ENCODE results near the gene INPP4B. TPM values are rescaled to one million over a fixed set of nuclear protein-coding genes. Genes with fewer than 3 reads are reported as not detected.

Gene INPP4B
- total RNA-seq, 1 donor from 2014 or later: 27.0 TPM

DNA sequence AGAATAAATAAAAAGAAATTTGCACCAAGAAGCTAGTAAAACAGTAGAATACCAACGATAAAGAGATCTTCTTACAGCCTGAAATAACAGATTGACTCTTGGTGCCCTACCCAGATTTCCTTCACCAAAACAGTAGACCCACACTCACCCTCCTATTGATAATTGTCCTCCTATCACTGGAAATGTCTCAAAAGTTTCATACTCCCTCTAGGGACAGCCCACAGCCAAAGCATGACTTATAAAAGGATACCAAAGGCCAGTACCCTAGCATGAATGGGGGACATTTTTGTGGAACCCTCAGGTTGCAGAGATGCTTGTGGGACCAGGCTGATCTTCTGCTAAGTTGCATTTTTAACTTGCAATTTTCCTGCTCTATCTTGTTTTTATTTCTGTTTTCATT, 104.1 kb downstream of the INPP4B start:
- intact Hi-C loops (cut with micrococcal nuclease): no loop called here

DNA sequence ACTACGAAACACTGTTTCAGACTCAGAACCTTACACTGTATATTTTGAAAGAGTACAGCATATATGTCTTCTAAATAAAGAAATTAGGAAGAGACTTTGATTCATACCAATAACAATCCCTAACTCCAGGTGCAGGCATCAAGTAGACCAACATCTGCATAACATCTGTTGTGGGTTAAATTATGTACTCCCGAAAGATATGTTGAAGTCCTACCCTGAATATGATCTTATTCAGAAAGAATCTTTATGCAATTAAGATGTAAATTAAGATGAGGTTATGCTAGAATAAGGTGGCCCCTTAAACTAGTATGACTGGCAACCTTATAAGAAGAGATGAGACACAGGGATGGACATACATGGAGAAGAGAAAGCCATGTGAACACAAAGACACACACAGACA, 117.9 kb downstream of the INPP4B start:
- intact Hi-C loops (cut with micrococcal nuclease): no loop called here

DNA sequence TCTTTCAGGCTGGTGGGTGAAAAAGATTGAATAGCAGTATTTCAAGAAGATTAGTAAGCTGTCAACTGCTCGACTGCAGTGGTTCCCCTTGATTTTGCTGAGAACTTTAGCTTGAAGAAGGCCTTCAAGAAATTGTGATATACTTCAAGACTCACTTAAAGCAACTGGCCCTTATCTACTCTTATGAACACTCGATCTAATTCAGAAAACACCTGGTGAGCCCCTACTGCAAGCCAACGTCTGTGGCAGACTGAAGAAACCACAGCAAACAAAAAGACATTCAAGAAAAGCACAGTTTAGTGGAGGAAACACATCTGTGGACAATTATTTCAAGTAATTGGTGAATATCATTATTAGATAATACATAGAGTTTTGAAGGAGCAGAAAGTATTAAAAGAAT, 119.0 kb downstream of the INPP4B start:
- intact Hi-C loops (cut with micrococcal nuclease): no loop called here

DNA sequence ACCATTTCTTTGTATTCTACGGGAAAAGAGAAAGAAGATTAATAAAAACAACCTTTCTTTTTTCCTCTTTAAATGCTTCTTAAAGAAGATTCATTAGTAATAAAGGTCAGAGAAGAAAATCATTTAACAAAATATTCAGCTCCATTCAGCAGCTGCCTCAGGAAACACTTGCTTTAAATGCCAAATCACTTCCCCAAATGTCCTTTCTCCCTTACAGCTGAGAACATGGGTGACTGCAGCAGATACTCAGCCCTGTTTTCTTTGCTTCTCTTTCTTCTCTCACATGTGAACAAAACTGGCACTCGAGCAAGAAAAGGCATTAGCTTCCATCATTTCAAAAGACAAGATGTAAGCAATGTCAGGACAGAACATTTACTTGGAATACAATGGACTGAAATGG, 120.2 kb downstream of the INPP4B start:
- intact Hi-C loops (cut with micrococcal nuclease): no loop called here

DNA sequence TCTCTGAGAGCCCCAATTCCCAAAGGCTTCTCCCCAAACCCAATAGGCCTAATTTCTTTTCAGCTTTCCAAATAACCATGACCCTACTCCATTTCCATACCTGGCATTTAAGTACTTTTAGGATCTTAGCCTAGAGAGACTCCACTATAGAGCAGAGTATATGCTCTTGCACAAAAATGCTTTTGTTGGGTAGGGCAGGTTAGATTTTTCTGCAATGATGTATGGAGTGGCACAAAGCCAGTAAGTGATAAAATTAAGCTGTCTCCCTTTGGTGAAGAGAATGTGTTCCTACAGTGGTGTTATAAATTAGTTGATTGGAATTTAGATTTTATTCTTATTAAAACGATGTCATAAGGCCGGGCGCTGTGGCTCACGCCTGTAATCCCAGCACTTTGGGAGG, 124.9 kb downstream of the INPP4B start:
- intact Hi-C loops (cut with micrococcal nuclease): loop anchor here (2.0 kb wide), 1 partner anchor 126 kb away; the partner anchor contains the start of gene INPP4B

DNA sequence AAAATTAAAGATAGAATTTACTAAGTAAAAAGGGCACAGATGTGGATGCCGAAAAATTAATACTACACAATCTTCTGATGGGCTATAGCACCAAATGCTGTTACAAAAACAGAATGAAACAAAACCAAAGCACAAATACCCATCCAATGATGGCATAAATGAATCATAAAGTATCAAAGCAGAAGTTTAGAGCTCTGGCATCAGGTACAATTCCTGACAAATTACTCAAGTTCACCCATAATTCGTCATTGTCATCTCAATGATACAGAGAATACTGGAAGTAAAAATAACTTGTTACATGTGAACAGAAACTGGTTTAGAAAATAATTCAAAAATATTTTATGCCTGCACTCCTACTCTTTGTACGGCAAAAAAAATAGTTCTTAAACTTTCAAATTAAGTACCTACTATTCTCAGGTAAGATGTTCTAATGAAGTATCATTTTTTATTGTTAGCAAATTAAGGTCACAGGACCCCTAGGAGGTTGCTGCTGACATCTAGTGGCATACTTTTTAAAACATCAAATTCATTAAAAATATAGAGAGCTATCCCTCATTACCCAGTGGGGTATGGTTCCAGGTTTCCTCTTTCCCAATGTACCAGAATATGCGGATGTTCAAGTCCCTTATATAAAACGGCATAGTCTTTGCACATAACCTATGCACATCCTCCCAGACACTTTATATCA, 126.1 kb downstream of the INPP4B start:
- intact Hi-C loops (cut with micrococcal nuclease): loop anchor here (1.0 to 2.0 kb wide), 6 partner anchors 127 to 593 kb away; partner anchors contain the start of gene INPP4B

DNA sequence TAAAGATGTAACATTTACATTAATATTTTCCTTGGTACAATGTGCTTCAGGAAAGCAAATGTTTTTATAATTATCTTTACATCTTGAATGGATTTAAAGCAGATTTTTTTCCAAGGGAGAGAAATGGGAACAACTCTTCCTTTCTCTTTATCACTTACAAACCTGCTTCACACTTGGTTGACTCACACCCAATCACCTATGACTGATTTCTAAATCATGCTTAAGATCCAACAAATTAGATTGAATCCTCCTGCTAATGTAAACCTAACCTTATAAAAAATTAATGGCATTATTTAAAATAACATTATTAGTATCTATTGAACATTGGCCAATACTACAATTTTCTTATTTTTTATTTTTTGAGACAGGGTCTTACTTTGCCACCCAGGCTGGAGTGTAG, 127.1 kb downstream of the INPP4B start:
- intact Hi-C loops (cut with micrococcal nuclease): no loop called here

DNA sequence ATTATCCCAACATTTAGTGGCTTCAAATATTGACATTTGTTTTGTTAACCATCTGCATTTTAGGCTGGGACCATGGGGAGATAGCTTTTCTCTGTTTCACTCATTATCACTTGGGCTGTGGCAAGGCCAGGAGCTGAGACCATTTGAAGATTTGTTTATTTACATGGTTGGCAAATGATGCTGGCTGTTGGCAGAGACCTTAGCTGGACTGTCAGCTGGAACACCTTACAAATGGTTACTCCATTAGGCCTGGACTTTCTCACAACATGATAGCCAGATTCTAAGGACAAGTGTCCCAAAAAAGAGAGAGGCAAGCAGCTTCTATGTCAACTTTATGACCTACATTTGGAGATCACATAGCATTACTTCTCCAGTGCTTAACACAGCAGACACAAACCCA, 130.4 kb downstream of the INPP4B start:
- intact Hi-C loops (cut with micrococcal nuclease): no loop called here

DNA sequence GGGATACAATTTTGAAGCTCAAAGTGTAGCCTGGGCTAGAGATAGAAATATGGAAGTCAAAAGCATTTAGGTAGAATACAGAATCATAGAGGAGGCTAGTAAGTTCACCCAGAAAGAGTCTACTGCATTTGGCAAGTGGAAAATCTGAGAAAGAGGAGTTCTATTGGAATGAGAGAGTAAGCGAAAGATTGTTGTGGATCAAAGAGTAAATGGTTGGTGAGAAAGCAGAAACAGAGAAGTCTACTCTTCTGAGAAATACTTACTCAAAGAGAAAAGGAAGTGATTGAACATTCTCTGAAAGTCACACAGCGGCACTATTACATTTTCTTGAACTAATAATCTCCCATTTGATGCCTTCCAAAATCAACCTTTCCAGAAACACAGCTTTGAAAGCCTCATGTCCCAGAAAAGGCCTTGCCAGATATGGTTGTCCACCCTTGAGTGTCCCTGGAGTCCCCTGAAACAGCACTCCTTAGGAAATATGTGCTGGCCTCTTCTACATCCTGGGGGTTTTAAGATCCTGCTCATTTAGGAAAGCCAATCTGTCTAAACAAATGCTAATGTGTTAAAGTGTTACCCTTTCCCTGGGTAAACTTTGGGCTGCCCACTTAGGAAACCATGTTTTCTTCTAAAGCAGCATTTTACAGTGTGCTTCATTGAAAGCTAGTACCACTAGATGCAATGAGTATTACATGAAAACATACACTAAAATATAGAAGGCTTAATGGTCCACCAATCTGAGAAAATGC, 132.6 kb downstream of the INPP4B start:
- intact Hi-C loops (cut with micrococcal nuclease): no loop called here

DNA sequence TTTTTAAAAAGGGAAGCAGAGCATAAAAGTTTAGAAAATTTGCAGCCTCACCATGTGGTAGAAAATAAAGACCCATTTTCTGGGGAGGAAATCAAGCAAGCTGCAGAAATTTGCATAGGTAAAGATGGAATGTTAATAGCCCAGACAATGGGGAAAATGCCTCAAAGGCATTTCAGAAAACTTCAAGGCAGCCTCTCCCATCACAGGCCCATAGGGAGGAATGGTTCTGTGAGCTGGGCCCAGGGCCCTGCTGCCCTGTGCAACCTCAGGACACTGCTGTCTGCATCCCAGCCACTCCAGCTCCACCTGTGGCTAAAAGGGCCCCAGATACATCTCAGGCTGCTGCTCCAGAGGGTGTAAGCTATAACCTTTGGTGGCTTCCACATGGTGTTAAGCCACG, 137.9 kb downstream of the INPP4B start:
- intact Hi-C loops (cut with micrococcal nuclease): no loop called here

DNA sequence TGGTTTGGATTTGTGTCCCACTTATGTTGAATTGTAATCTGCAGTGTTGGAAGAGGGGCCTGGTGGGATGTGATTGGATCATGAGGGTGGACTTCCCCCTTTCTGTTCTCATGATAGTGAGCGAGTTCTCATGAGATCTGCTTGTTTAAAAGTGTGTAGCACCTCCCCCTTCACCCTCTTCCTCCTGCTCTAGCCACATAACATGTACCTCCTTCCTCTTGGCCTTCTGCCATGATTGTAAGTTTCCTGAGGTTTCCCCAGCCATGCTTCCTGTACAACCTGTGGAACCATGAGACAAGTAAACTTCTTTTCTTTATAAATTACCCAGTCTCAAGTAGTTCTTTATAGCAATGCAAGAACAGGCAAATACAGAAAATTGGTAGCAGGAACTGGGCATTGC, 138.7 kb downstream of the INPP4B start:
- intact Hi-C loops (cut with micrococcal nuclease): no loop called here

DNA sequence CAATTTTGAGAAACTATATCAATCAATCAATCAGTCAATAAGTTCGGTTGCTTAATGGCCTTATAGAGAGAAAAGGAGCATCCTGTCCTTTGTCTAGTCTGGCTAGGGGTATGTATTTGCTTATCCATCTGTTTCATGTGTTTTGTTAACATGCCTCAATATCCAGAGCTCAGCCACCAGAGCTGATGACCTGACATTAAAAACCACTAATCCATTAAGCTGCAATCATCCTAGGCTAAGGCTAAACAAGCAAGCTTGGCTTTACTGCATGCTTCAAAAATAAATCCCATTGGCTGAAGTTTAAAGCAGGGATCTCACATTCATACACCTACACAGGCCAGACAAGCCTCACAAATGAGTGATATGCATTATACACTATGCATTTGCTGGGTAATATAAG, 139.7 kb downstream of the INPP4B start:
- intact Hi-C loops (cut with micrococcal nuclease): no loop called here

DNA sequence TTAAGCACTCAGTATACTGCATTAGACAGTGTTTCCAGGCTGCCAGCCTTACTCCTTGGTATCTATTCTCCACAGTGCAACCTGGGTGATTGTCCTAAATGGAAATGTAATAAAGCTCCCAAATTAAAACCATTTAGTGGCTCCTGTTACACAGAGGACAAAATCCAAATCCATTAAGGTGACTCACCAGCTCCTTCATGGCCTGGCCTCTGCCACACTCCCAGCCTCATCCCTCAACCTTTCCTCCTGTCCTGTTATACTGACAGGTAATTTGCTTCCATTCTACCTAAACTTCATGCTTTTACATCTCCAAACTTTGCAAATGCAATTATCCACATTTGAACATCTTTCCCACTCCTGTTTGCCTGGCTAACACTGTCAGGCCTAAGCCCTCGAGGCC, 140.3 kb downstream of the INPP4B start:
- intact Hi-C loops (cut with micrococcal nuclease): loop anchor here (2.0 kb wide), 1 partner anchor 139 kb away; no protein-coding TSS in a partner anchor

DNA sequence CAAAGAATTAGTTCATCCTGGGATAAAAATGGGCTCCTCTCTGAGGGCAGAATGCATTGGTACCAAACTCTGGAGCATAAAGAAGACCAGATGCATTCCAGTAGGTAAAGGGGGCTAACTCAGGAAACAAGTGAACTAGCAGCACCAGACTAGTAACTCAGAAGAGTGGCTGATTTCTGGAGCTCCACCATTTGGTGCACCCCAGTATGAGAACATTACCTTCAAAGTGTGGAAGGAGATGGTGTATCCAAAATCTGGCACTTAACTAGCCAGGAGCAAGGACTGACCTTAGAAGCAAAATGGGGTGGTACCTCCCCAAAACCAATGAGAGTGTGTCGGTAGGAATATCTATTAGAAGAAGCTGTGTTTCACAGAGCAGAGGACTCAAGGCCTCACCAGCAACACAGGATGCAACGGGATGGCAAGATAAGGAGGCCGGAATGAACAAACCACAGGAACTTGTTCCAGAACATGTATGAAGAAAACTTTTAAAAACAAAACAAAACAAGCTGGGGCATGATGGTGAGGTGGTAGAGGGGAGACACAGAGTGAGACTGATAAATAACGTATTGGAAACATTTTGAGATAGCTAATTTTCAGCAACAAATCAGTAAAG, 142.3 kb downstream of the INPP4B start:
- intact Hi-C loops (cut with micrococcal nuclease): loop anchor here (2.0 to 5.0 kb wide), 3 partner anchors 137 to 297 kb away; partner anchors contain the start of gene INPP4B

DNA sequence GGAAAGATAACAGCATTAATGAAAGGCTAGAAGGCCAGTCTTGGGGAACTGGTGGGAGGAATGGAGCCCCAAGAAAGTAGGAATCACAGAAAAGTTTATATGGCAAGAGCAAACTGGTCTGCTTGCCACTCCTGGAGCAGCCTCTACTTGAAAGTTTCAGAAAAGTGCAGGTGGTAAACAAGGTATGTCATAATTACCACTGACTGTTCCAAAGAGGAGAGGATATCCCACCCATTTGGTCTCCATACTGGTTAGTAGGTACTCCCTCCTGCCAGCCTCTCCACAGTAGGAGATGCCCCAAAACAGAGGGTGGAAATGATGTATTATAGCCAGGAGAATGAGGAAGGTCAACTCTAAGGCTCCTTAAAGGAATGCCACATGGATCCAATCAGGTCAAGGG, 145.1 kb downstream of the INPP4B start:
- intact Hi-C loops (cut with micrococcal nuclease): loop anchor here (5.0 kb wide), 2 partner anchors 146 to 294 kb away; partner anchors contain the start of gene INPP4B

DNA sequence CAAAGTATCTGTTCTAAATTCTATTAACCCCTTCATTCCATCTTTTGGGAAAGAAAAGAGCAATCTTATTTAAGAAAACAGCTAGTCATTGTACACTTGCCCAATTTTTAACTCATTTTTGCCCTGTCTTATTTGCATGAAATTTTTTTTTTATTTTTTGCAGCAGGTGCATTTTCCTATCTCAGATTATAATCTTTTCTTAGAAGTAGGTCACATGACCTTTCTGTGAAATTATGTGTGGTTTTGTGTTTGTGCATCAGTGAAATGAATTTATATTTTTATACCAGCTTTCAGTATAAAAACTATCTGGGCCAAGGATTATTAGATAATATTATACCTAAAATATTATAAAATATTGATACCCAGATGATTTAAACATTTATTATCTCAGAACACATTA, 145.6 kb downstream of the INPP4B start:
- intact Hi-C loops (cut with micrococcal nuclease): loop anchor here (5.0 kb wide), 2 partner anchors 147 to 293 kb away; partner anchors contain the start of gene INPP4B

DNA sequence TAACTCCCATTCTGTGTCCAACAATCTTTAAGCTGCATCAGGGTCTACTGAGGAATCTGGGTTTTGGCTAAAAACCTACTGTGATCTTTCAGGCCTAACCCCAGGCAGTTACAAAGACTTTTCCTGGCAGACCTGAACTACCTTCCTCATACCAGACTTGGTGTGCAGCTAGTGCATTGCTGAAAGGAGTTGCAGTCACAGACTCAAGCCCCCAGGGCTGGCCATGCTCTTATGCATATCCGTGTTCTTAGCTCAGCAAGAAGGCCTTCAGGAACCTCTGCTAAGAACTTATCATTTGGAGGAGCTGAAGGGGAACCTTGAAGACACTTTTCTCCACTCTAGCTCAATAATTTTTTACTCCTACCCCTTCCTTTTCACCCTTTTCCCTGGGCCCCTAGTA, 147.5 kb downstream of the INPP4B start:
- intact Hi-C loops (cut with micrococcal nuclease): loop anchor here (5.0 kb wide), 1 partner anchor 484 kb away; the partner anchor contains the start of gene USP38

DNA sequence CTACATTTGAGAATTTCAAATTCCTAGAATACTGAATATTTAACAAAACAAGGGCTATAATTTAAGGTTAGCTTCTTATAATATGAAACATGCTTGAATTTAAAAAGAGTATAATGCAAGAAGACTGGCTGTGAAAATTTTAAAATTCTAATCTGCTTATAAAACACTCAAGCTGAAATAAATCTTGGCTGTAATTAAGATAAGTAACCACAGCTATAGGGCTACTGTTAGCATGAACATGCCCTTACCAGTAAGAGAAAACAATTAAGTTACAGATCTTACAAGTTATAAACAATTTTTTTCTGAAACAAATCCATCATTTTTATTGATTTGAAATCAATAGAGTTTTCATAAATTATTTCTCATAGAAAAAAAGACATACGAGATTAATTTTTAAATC, 148.2 kb downstream of the INPP4B start:
- intact Hi-C loops (cut with micrococcal nuclease): loop anchor here (2.0 to 5.0 kb wide), 2 partner anchors 35 to 484 kb away; partner anchors contain the start of gene USP38

DNA sequence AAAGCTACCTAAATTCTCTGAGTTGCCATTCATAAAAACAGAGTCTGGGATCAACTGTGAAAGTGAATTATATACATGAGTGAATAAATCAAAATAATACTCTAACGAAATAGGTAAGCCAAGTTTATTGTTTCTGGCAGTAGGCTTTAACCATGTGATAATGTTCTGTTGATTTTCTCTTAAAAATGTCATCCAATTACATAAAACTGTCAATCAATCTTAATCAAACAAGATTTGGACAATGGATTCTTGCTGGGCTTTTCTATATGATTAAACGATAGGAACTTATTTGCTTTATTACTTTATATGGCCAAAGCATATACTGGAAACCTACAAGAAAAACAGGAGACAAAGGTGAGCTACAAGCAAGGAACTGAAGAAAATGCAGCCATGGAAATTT, 148.8 kb downstream of the INPP4B start:
- intact Hi-C loops (cut with micrococcal nuclease): loop anchor here (2.0 to 5.0 kb wide), 2 partner anchors 35 to 485 kb away; partner anchors contain the start of gene USP38

DNA sequence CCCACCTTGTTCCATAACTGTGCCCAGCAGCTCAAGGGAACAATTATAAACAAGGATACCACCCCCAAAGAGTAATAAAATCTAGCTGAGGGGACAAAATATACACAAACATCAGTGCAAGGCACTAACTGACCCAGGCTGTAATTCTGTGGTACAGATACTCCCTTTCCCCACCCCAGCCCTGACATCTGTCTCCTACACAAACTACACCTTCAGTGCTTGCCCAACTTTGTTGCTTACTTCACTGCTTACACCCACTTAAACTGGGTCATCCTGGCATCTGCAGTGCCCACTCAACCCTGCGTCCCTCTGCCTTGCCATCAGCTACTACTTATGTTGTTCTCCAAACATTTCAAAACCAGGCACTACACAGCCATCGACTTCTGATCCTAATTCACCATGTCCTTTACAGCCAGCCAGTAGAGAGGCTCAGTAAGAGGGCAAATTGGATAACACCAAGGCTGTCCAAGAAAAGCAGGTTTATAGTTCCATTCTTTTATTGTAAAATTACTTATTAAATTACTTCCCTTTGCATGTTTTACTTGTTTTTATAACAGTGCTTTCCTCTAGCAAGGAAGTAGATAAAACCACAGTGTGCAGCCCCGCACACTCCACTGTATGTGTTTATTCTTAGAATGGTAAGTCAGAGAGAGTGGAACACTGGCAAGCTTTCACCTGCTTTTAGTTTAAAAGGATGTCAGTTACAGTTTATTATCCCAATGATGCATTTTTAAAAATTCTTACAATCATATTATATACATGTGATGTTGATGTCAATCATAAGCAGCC, 149.6 kb downstream of the INPP4B start:
- intact Hi-C loops (cut with micrococcal nuclease): loop anchor here (2.0 to 5.0 kb wide), 2 partner anchors 34 to 486 kb away; partner anchors contain the start of gene USP38

Data from T-helper 1 cell treated with Interleukin-12 subunit alpha and Interleukin-12 subunit beta and Interleukin-4 antibody, amounts not matched to agents 30 ng/mL and 1 ng/mL, for 36 hours (primary cell).